A172 (cell line): ENCODE results near the gene LECT2. TPM values are rescaled to one million over a fixed set of nuclear protein-coding genes. Genes with fewer than 3 reads are reported as not detected.

Source experiments
- DNase-seq: peaks from one replicate; pipeline ENCODE4 v3.0.0-alpha.2; 2015; ENCODE audit warnings: low spot score
- total RNA-seq: library from RNA; depleted of rRNA; stranded (reverse); fragments of >200 nt; shearing (Covaris generic); gene quantifications from 2 replicates; pipeline ENCODE4 v1.2.3, GENCODE V29; 2014

LECT2 gene
- total RNA-seq, 1 experiment from 2014 or later: not detected

- no peak for DNase-seq
Observed at GRCh38 chr5:135978993-135979392, 24.2 kb upstream of the LECT2 start.

- DNase-seq: no peak
Observed at GRCh38 chr5:135978212-135978631, 23.4 kb upstream of the LECT2 start.

GRCh38 chr5:135977375-135977928 is 22.7 kb upstream of the LECT2 start:
- DNase-seq: no peak

GRCh38 chr5:135976216-135976615 is 21.4 kb upstream of the LECT2 start:
- DNase-seq: no peak

GRCh38 chr5:135975122-135975521 is 20.3 kb upstream of the LECT2 start:
- no peak for DNase-seq

GRCh38 chr5:135974021-135974600 is 19.3 kb upstream of the LECT2 start:
- no peak for DNase-seq

GRCh38 chr5:135973323-135974020 is 18.7 kb upstream of the LECT2 start:
- DNase-seq: no peak

GRCh38 chr5:135971701-135972100 is 16.9 kb upstream of the LECT2 start:
- DNase-seq: no peak

GRCh38 chr5:135966790-135967189 is 12.0 kb upstream of the LECT2 start:
- DNase-seq: no peak

GRCh38 chr5:135966165-135966564 is 11.4 kb upstream of the LECT2 start:
- no peak for DNase-seq

GRCh38 chr5:135965504-135965903 is 10.7 kb upstream of the LECT2 start:
- DNase-seq: no peak

- no peak for DNase-seq
Observed at GRCh38 chr5:135964670-135965320, 10.0 kb upstream of the LECT2 start.

GRCh38 chr5:135955525-135955924 is 742 bp upstream of the LECT2 start:
- no peak for DNase-seq

- no peak for DNase-seq
Observed at GRCh38 chr5:135953850-135954249, 933 bp downstream of the LECT2 start.

GRCh38 chr5:135952683-135953082 is 2.1 kb downstream of the LECT2 start:
- DNase-seq: no peak

- no peak for DNase-seq
Observed at GRCh38 chr5:135951807-135952206, 3.0 kb downstream of the LECT2 start.

- DNase-seq: no peak
Observed at GRCh38 chr5:135951257-135951656, 3.5 kb downstream of the LECT2 start.

- DNase-seq: no peak
Observed at GRCh38 chr5:135950611-135951010, 4.2 kb downstream of the LECT2 start.

- DNase-seq: peak; percentile 84
Observed at GRCh38 chr5:135944967-135945560, 9.7 kb downstream of the LECT2 start.

- no peak for DNase-seq
Observed at GRCh38 chr5:135944564-135944963, 10.2 kb downstream of the LECT2 start.

GRCh38 chr5:135942202-135942771 is 12.5 kb downstream of the LECT2 start:
- DNase-seq: no peak

GRCh38 chr5:135941711-135942110 is 13.1 kb downstream of the LECT2 start:
- DNase-seq: no peak
